Measurements from ENCODE around the gene C4BPB.

DNA sequence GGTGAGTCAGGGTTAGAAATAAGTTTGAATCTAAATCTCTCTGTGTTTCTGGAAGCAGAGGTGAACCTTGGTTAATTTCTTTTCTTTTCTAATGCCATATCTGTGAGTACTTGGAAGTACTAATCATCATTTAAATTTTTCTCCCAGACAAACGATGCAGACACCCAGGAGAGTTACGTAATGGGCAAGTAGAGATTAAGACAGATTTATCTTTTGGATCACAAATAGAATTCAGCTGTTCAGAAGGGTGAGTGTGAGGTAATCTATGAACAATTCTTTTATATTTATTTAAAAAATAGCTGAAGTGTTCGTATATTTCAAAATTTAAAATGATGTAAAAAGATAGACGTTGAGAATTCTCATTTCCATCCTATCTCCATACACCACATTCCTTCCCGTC lies 26.6 kb downstream of the C4BPB start:
- TF ChIP-seq CTCF (conservative IDR thresholded peaks at IDR 0.05) (no peak), ZFX (IDR thresholded peaks at IDR 0.05) (no peak)

Data from C4-2B (cell line).